GM23338 (cell line): Measurements from ENCODE around the gene LAMC3. TPM values are rescaled to one million over a fixed set of nuclear protein-coding genes. Genes with fewer than 3 reads are reported as not detected.

Experiments
- ATAC-seq: fragments of 200-7000 bp; cut with Tn5 transposase; 3 replicates; pipeline ENCODE4 v1.9.1; 2020
- DNase-seq: peaks from one replicate; pipeline ENCODE4 v3.0.0-alpha.2; 2015; ENCODE audit warnings: low spot score
- H2AFZ ChIP-seq: fragments of 200-600 bp; sonication (generic); 2 replicates; pipeline ENCODE4 v1.8.0; 2016; ENCODE audit warnings: antibody characterized with exemption, mild to moderate bottlenecking, moderate library complexity
- H3F3A ChIP-seq: fragments of 200-600 bp; sonication (generic); replicated peaks from 2 replicates; pipeline ENCODE4 v1.8.0; 2017; ENCODE audit warnings: antibody characterized with exemption, mixed run types, low read depth
- H3K27ac ChIP-seq: fragments of 200-600 bp; sonication (generic); 2 replicates; pipeline ENCODE4 v1.6.1; 2016; ENCODE audit warnings: low read depth
- H3K27me3 ChIP-seq: fragments of 200-600 bp; sonication (generic); 2 replicates; pipeline ENCODE4 v1.8.0; 2016; ENCODE audit warnings: mild to moderate bottlenecking, mixed run types, moderate library complexity; ENCODE audit not compliant: insufficient read depth
- H3K36me3 ChIP-seq: fragments of 200-600 bp; sonication (generic); 2 replicates; pipeline ENCODE4 v1.8.0; 2016; ENCODE audit warnings: mild to moderate bottlenecking; ENCODE audit not compliant: insufficient read depth
- H3K4me1 ChIP-seq: fragments of 200-600 bp; sonication (generic); 2 replicates; pipeline ENCODE4 v1.8.0; 2016; ENCODE audit warnings: mild to moderate bottlenecking, moderate library complexity; ENCODE audit not compliant: insufficient read depth
- H3K4me2 ChIP-seq: fragments of 200-600 bp; sonication (generic); 2 replicates; pipeline ENCODE4 v1.7.1; 2017; ENCODE audit warnings: mixed run types
- H3K4me3 ChIP-seq: fragments of 200-600 bp; sonication (generic); 2 replicates; pipeline ENCODE4 v1.6.1; 2016; ENCODE audit warnings: mixed run types
- H3K79me2 ChIP-seq: fragments of 200-600 bp; sonication (generic); replicated peaks from 2 replicates; pipeline ENCODE4 v1.8.0; 2017; ENCODE audit warnings: mild to moderate bottlenecking; ENCODE audit not compliant: insufficient read depth
- H3K9me2 ChIP-seq: fragments of 200-600 bp; sonication (generic); 2 replicates; pipeline ENCODE4 v1.8.0; 2017; ENCODE audit not compliant: insufficient read depth
- H4K20me1 ChIP-seq: fragments of 200-600 bp; sonication (generic); replicated peaks from 2 replicates; pipeline ENCODE4 v1.8.0; 2017; ENCODE audit warnings: mild to moderate bottlenecking; ENCODE audit not compliant: insufficient read depth
- H3K27ac Mint-ChIP-seq: 2 replicates; pipeline ENCODE4 v1.8.0; 2020; ENCODE audit warnings: inconsistent platforms, mild to moderate bottlenecking, moderate library complexity, mixed read lengths
- H3K27me3 Mint-ChIP-seq: 3 replicates; pipeline ENCODE4 v1.8.0; 2022; ENCODE audit warnings: low read depth, mild to moderate bottlenecking, moderate library complexity, mixed read lengths, inconsistent platforms; ENCODE audit not compliant: insufficient read depth, poor library complexity
- H3K36me3 Mint-ChIP-seq: 3 replicates; pipeline ENCODE4 v1.8.0; 2021; ENCODE audit warnings: low read depth, mild to moderate bottlenecking, inconsistent platforms, moderate library complexity, mixed read lengths
- H3K4me1 Mint-ChIP-seq: 3 replicates; pipeline ENCODE4 v1.8.0; 2020; ENCODE audit warnings: mild to moderate bottlenecking, inconsistent platforms, mixed read lengths
- H3K4me3 Mint-ChIP-seq: 3 replicates; pipeline ENCODE4 v1.8.0; 2021; ENCODE audit warnings: moderate library complexity, mild to moderate bottlenecking, inconsistent platforms, mixed read lengths
- H3K9me3 Mint-ChIP-seq: 3 replicates; pipeline ENCODE4 v1.8.0; 2020; ENCODE audit warnings: moderate library complexity, mild to moderate bottlenecking, inconsistent platforms, mixed read lengths
- EZH2 ChIP-seq: fragments of 200-600 bp; sonication (generic); IDR thresholded peaks from one replicate; pipeline ENCODE4 v1.8.0; 2017; ENCODE audit warnings: antibody characterized with exemption, mild to moderate bottlenecking, low read depth; ENCODE audit not compliant: unreplicated experiment
- EZH2phosphoT487 ChIP-seq: fragments of 200-600 bp; sonication (generic); IDR thresholded peaks from one replicate; pipeline ENCODE4 v1.8.1; 2018; ENCODE audit warnings: antibody characterized with exemption; ENCODE audit not compliant: unreplicated experiment
- NANOG ChIP-seq: IDR thresholded peaks from 2 replicates; pipeline ENCODE4 v1.6.1; 2016; ENCODE audit warnings: antibody characterized with exemption, borderline replicate concordance
- POLR2AphosphoS5 ChIP-seq: IDR thresholded peaks from 2 replicates; pipeline ENCODE4 v1.6.1; 2016; ENCODE audit warnings: antibody characterized with exemption, low read depth
- STAT1 ChIP-seq: IDR thresholded peaks from one replicate; pipeline ENCODE4 v1.6.1; 2016; ENCODE audit warnings: antibody characterized with exemption; ENCODE audit not compliant: unreplicated experiment
- ZNF114 ChIP-seq: fragments of 250-450 bp; sonication (Bioruptor Pico); IDR thresholded peaks from 2 replicates; pipeline ENCODE4 v1.5.0; 2020; ENCODE audit warnings: mild to moderate bottlenecking, moderate library complexity
- ZNF331 ChIP-seq: fragments of 250-450 bp; sonication (Bioruptor Pico); IDR thresholded peaks from 2 replicates; pipeline ENCODE4 v1.5.0; 2020; ENCODE audit warnings: low read depth, mild to moderate bottlenecking, moderate library complexity
- polyA plus RNA-seq: library from polyadenylated mRNA; unstranded; fragments of >200 nt; fragmentation: Nextera tagmentation; extraction: Ambion mirVana; gene quantifications from 2 replicates; pipeline ENCODE4 v1.2.1, GENCODE V29; 2016
- total RNA-seq: library from RNA; depleted of rRNA; stranded (reverse); fragments of >200 nt; shearing (Covaris generic); gene quantifications from 2 replicates; pipeline ENCODE4 v1.2.3, GENCODE V29; 2014
- TF ChIP-seq, protein P1 (sequence below): fragments of 250-450 bp; sonication (Bioruptor Pico); IDR thresholded peaks from 2 replicates; pipeline ENCODE4 v1.5.0; 2020; ENCODE audit warnings: mild to moderate bottlenecking, moderate library complexity
- TF ChIP-seq, protein P2 (sequence below): IDR thresholded peaks from 2 replicates; pipeline ENCODE4 v1.6.1; 2016; ENCODE audit warnings: antibody characterized with exemption

Gene LAMC3
- total and polyA plus RNA-seq, 2 experiments from 2014 or later: 9.0 to 27.4 TPM

DNA sequence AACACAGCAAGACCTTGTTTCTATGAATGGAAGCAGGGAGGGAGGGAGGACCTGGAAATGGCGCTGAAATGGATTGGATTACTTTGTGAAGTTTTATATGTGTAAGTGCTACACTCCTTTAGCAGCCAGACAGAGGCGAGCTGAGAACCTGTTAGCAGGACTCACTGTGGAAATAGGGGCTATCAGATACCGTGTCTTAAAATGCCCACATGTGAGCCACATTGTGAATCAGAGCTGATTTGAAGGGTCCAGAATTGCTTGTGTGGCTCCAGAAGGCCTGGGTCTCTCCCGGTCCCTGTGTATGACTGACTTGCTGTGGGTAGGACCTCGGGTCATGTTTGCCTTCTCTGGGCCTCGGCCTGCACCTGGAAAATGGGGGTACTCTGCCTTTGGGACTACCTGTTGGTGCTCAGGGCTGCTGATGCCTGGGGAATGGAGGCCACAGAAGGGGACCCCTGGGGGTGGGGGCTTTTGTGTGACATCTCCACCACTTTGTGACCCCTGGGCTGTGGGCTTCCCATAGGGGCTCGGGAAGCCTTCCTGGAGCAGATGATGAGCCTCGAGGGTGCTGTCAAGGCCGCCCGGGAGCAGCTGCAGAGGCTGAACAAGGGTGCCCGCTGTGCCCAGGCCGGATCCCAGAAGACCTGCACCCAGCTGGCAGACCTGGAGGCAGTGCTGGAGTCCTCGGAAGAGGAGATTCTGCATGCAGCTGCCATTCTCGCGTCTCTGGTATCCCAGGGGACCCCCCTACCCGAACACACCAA lies 63.3 kb downstream of the LAMC3 start:
- Histone ChIP-seq H3K4me2 (no peak overlapping the region), H2AFZ (no peak overlapping the region), H3K79me2 (no peaks in the 10 kb centered on the region), H3K36me3 (no peaks in the 10 kb centered on the region), H3K27ac (no peak overlapping the region), H3K4me1 (no peaks in the 10 kb centered on the region), H3K9me2 (no peaks in the 10 kb centered on the region), H4K20me1 (peaks cover 6% of the 10 kb centered on the region; the same call in 1 of the 2 replicates), H3K4me3 (no peak overlapping the region), H3F3A (no peaks in the 10 kb centered on the region), H3K27me3 (no peaks in the 10 kb centered on the region)
- H3K27me3 Mint-ChIP-seq: peaks cover 14% of the 10 kb centered on the region
- no peaks in the 10 kb centered on the region for H3K9me3 Mint-ChIP-seq
- no peak overlapping the region for H3K27ac Mint-ChIP-seq
- no peaks in the 10 kb centered on the region for H3K36me3 Mint-ChIP-seq
- ATAC-seq (no peak), DNase-seq (no peak)
- H3K4me1 Mint-ChIP-seq: no peaks in the 10 kb centered on the region; the same call in 2 of the 3 replicates
- H3K4me3 Mint-ChIP-seq: no peak overlapping the region
- TF ChIP-seq EZH2phosphoT487 (no peak), POLR2AphosphoS5 (no peak), EZH2 (no peak), ZNF114 (CRISPR knock-in tag) (no peak), NANOG (no peak), STAT1 (no peak), ZNF331 (CRISPR knock-in tag) (no peak)
- TF ChIP-seq, protein P1, sequence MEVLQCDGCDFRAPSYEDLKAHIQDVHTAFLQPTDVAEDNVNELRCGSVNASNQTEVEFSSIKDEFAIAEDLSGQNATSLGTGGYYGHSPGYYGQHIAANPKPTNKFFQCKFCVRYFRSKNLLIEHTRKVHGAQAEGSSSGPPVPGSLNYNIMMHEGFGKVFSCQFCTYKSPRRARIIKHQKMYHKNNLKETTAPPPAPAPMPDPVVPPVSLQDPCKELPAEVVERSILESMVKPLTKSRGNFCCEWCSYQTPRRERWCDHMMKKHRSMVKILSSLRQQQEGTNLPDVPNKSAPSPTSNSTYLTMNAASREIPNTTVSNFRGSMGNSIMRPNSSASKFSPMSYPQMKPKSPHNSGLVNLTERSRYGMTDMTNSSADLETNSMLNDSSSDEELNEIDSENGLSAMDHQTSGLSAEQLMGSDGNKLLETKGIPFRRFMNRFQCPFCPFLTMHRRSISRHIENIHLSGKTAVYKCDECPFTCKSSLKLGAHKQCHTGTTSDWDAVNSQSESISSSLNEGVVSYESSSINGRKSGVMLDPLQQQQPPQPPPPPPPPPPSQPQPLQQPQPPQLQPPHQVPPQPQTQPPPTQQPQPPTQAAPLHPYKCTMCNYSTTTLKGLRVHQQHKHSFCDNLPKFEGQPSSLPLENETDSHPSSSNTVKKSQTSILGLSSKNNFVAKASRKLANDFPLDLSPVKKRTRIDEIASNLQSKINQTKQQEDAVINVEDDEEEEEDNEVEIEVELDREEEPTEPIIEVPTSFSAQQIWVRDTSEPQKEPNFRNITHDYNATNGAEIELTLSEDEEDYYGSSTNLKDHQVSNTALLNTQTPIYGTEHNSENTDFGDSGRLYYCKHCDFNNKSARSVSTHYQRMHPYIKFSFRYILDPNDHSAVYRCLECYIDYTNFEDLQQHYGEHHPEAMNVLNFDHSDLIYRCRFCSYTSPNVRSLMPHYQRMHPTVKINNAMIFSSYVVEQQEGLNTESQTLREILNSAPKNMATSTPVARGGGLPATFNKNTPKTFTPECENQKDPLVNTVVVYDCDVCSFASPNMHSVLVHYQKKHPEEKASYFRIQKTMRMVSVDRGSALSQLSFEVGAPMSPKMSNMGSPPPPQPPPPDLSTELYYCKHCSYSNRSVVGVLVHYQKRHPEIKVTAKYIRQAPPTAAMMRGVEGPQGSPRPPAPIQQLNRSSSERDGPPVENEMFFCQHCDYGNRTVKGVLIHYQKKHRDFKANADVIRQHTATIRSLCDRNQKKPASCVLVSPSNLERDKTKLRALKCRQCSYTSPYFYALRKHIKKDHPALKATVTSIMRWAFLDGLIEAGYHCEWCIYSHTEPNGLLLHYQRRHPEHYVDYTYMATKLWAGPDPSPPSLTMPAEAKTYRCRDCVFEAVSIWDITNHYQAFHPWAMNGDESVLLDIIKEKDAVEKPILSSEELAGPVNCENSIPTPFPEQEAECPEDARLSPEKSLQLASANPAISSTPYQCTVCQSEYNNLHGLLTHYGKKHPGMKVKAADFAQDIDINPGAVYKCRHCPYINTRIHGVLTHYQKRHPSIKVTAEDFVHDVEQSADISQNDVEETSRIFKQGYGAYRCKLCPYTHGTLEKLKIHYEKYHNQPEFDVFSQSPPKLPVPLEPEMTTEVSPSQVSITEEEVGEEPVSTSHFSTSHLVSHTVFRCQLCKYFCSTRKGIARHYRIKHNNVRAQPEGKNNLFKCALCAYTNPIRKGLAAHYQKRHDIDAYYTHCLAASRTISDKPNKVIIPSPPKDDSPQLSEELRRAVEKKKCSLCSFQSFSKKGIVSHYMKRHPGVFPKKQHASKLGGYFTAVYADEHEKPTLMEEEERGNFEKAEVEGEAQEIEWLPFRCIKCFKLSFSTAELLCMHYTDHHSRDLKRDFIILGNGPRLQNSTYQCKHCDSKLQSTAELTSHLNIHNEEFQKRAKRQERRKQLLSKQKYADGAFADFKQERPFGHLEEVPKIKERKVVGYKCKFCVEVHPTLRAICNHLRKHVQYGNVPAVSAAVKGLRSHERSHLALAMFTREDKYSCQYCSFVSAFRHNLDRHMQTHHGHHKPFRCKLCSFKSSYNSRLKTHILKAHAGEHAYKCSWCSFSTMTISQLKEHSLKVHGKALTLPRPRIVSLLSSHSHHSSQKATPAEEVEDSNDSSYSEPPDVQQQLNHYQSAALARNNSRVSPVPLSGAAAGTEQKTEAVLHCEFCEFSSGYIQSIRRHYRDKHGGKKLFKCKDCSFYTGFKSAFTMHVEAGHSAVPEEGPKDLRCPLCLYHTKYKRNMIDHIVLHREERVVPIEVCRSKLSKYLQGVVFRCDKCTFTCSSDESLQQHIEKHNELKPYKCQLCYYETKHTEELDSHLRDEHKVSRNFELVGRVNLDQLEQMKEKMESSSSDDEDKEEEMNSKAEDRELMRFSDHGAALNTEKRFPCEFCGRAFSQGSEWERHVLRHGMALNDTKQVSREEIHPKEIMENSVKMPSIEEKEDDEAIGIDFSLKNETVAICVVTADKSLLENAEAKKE (CRISPR knock-in tag): no peak
- TF ChIP-seq, protein P2, sequence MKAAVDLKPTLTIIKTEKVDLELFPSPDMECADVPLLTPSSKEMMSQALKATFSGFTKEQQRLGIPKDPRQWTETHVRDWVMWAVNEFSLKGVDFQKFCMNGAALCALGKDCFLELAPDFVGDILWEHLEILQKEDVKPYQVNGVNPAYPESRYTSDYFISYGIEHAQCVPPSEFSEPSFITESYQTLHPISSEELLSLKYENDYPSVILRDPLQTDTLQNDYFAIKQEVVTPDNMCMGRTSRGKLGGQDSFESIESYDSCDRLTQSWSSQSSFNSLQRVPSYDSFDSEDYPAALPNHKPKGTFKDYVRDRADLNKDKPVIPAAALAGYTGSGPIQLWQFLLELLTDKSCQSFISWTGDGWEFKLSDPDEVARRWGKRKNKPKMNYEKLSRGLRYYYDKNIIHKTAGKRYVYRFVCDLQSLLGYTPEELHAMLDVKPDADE: no peak
